SK-N-SH treated with all-trans-retinoic acid at 6 μM for 48 hours (cell line): ENCODE measurements around the gene SLCO1A2.

Experiments used
- ARNTL ChIP-seq: fragments of 450-650 bp; formaldehyde crosslinking; IDR thresholded peaks from 2 replicates; pipeline ENCODE4 v1.5.0; 2020; ENCODE audit warnings: low read depth, mild to moderate bottlenecking, moderate library complexity, borderline replicate concordance
- CREB5 ChIP-seq: fragments of 250-450 bp; sonication (Bioruptor Pico); IDR thresholded peaks from 2 replicates; pipeline ENCODE4 v1.5.1; 2020; ENCODE audit warnings: low read depth, mild to moderate bottlenecking, moderate library complexity
- CSRNP3 ChIP-seq: fragments of 250-450 bp; sonication (Bioruptor Pico); IDR thresholded peaks from 2 replicates; pipeline ENCODE4 v1.5.1; 2021; ENCODE audit warnings: mild to moderate bottlenecking, moderate library complexity
- PATZ1 ChIP-seq: fragments of 250-450 bp; sonication (Bioruptor Pico); IDR thresholded peaks from 2 replicates; pipeline ENCODE4 v1.8.0; 2020; ENCODE audit warnings: mild to moderate bottlenecking, moderate library complexity, borderline replicate concordance
- TOX ChIP-seq: fragments of 250-450 bp; sonication (Bioruptor Pico); IDR thresholded peaks from 2 replicates; pipeline ENCODE4 v1.8.0; 2021; ENCODE audit warnings: mild to moderate bottlenecking, moderate library complexity, borderline replicate concordance
- ZC3H10 ChIP-seq: fragments of 250-450 bp; sonication (Bioruptor Pico); IDR thresholded peaks from 2 replicates; pipeline ENCODE4 v1.5.1; 2021; ENCODE audit warnings: mild to moderate bottlenecking, moderate library complexity
- ZFP3 ChIP-seq: fragments of 250-450 bp; sonication (Bioruptor Pico); IDR thresholded peaks from 2 replicates; pipeline ENCODE4 v1.5.0; 2020; ENCODE audit warnings: mild to moderate bottlenecking, moderate library complexity
- ZFP30 ChIP-seq: fragments of 450-650 bp; formaldehyde crosslinking; IDR thresholded peaks from 2 replicates; pipeline ENCODE4 v1.5.0; 2022; ENCODE audit warnings: mild to moderate bottlenecking, moderate library complexity
- ZNF70 ChIP-seq: fragments of 450-650 bp; formaldehyde crosslinking; IDR thresholded peaks from 2 replicates; pipeline ENCODE4 v1.5.0; 2020; ENCODE audit warnings: mild to moderate bottlenecking, moderate library complexity

GRCh38 chr12:21337959-21338744 is 3.4 kb upstream of the SLCO1A2 start:
- TF ChIP-seq TOX: no peak
- TF ChIP-seq ZFP30 (CRISPR knock-in tag): no peak
- TF ChIP-seq PATZ1 (CRISPR knock-in tag): no peak
- TF ChIP-seq CREB5 (CRISPR knock-in tag): no peak
- no peak for TF ChIP-seq ZFP3 (CRISPR knock-in tag)
- no peak for TF ChIP-seq CSRNP3 (CRISPR knock-in tag)
- TF ChIP-seq ZC3H10 (CRISPR knock-in tag): no peak
- no peak for TF ChIP-seq ZNF70 (CRISPR knock-in tag)
- TF ChIP-seq ARNTL (CRISPR knock-in tag): no peak
